K562 (cell line): ENCODE measurements around the gene ARL6IP6. TPM values are rescaled to one million over a fixed set of nuclear protein-coding genes. Genes with fewer than 3 reads are reported as not detected.

Source experiments
- CAMTA2 ChIP-seq: fragments of 250-450 bp; sonication (Bioruptor Pico); conservative IDR thresholded peaks from 2 replicates; pipeline ENCODE4 v1.5.1; 2022
- CBX1 ChIP-seq: sonication (generic); IDR thresholded peaks from 2 replicates; pipeline ENCODE4 v1.6.1; 2016; ENCODE audit warnings: antibody characterized with exemption, low read depth, mild to moderate bottlenecking
- CBX8 ChIP-seq: fragments of 200-600 bp; sonication (generic); IDR thresholded peaks from 2 replicates; pipeline ENCODE4 v1.6.1; 2012; ENCODE audit warnings: borderline replicate concordance, mixed run types, low read depth, mild to moderate bottlenecking, moderate library complexity, mixed read lengths, low read length, control low read depth, inconsistent platforms; ENCODE audit not compliant: poor library complexity, severe bottlenecking; ENCODE audit errors: extremely low read depth
- ELF2 ChIP-seq: fragments of 250-450 bp; sonication (Bioruptor Pico); IDR thresholded peaks from 2 replicates; pipeline ENCODE4 v1.5.0; 2021; ENCODE audit warnings: mild to moderate bottlenecking
- HBP1 ChIP-seq: fragments of 450-650 bp; formaldehyde crosslinking; IDR thresholded peaks from 2 replicates; pipeline ENCODE4 v1.4.0; 2022; ENCODE audit warnings: missing genetic modification characterization
- HIVEP1 ChIP-seq: fragments of 250-450 bp; sonication (Bioruptor Pico); IDR thresholded peaks from 2 replicates; pipeline ENCODE4 v1.4.0; 2020; ENCODE audit warnings: mild to moderate bottlenecking
- LCOR ChIP-seq: sonication (generic); formaldehyde crosslinking; IDR thresholded peaks from 2 replicates; pipeline ENCODE4 v1.8.0; 2022; ENCODE audit warnings: mild to moderate bottlenecking, missing genetic modification reagents
- MAFG ChIP-seq: fragments of 450-650 bp; conservative IDR thresholded peaks from 2 replicates; pipeline ENCODE4 v1.6.1; 2016; ENCODE audit warnings: missing genetic modification characterization, missing compliant biosample characterization
- MCM2 ChIP-seq: fragments of 450-650 bp; IDR thresholded peaks from 2 replicates; pipeline ENCODE4 v1.6.1; 2017; ENCODE audit warnings: low read depth, mild to moderate bottlenecking
- NCOA4 ChIP-seq: fragments of 450-650 bp; IDR thresholded peaks from 2 replicates; pipeline ENCODE4 v1.6.1; 2018; ENCODE audit warnings: mild to moderate bottlenecking; ENCODE audit not compliant: partially characterized antibody
- NR2C1 ChIP-seq, 2 experiments: fragments of 450-650 bp; IDR thresholded peaks; 2 replicates each; pipeline ENCODE4 v1.6.1; 2017; ENCODE audit warnings: mild to moderate bottlenecking in 2 of 2, antibody characterized with exemption in 1 of 2, inconsistent platforms in 1 of 2, missing compliant biosample characterization in 1 of 2, missing genetic modification characterization in 1 of 2
- PBX2 ChIP-seq, 2 experiments: IDR thresholded peaks in 1 of 2; conservative IDR thresholded peaks in 1 of 2; 2 replicates each; pipeline ENCODE4 v1.6.1; 2016; ENCODE audit warnings: low read depth in 2 of 2, mild to moderate bottlenecking in 1 of 2, missing compliant biosample characterization in 1 of 2, missing genetic modification characterization in 1 of 2, moderate library complexity in 1 of 2
- PRMT5 ChIP-seq: sonication (generic); formaldehyde crosslinking; IDR thresholded peaks from 2 replicates; pipeline ENCODE4 v1.5.0; 2020; ENCODE audit warnings: missing genetic modification reagents
- STAG1 ChIP-seq: sonication (generic); formaldehyde crosslinking; IDR thresholded peaks from 2 replicates; pipeline ENCODE4 v1.5.0; 2020; ENCODE audit warnings: missing genetic modification reagents, borderline replicate concordance
- TRIM24 ChIP-seq, 2 experiments: fragments of 450-650 bp; IDR thresholded peaks; 2 replicates each; pipeline ENCODE4 v1.6.1; 2016
- ZNF239 ChIP-seq: fragments of 250-450 bp; sonication (Bioruptor Pico); IDR thresholded peaks from 2 replicates; pipeline ENCODE4 v1.4.0; 2020; ENCODE audit warnings: mild to moderate bottlenecking
- polyA plus RNA-seq, 8 experiments: library from polyadenylated mRNA; depleted of rRNA in 4 of 8; stranded (reverse) in 5 of 8; unstranded in 3 of 8; fragments of >200 nt; fragmentation: Nextera tagmentation in 2 of 8; fragmentation: Illumina TruSeq in 1 of 8; extraction: Ambion mirVana in 2 of 8; extraction: Trizol in 1 of 8; gene quantifications; 2 replicates each; pipeline versions ENCODE4 v1.2.1 to v1.2.3, GENCODE V29; 2011 to 2014; ENCODE audit warnings: inconsistent platforms in 1 of 8, missing spikeins in 1 of 8
- total RNA-seq, 7 experiments: library from RNA; depleted of rRNA in 6 of 7; stranded (reverse); fragments of >200 nt in 6 of 7; fragmentation: Illumina TruSeq in 2 of 7; extraction: Trizol in 2 of 7; gene quantifications; 2 replicates each; pipeline versions ENCODE4 v1.2.1 to v1.2.3, GENCODE V29; 2011 to 2021; ENCODE audit warnings: low replicate concordance in 1 of 7
- TF ChIP-seq, protein P1 (sequence below): IDR thresholded peaks from 2 replicates; pipeline ENCODE4 v1.6.1; 2012; ENCODE audit warnings: low read depth, low read length, improper control_type of control experiment, borderline replicate concordance
- TF ChIP-seq, protein P2 (sequence below): sonication (generic); formaldehyde crosslinking; IDR thresholded peaks from 2 replicates; pipeline ENCODE4 v1.9.0; 2022; ENCODE audit warnings: mild to moderate bottlenecking, missing genetic modification reagents

Gene ARL6IP6
- total and polyA plus RNA-seq, 9 of the 15 experiments (the other 6 are each of a cell fraction or from before 2014, with no cell fraction given), result 19.2 to 98.5 (median 36.2) TPM

DNA sequence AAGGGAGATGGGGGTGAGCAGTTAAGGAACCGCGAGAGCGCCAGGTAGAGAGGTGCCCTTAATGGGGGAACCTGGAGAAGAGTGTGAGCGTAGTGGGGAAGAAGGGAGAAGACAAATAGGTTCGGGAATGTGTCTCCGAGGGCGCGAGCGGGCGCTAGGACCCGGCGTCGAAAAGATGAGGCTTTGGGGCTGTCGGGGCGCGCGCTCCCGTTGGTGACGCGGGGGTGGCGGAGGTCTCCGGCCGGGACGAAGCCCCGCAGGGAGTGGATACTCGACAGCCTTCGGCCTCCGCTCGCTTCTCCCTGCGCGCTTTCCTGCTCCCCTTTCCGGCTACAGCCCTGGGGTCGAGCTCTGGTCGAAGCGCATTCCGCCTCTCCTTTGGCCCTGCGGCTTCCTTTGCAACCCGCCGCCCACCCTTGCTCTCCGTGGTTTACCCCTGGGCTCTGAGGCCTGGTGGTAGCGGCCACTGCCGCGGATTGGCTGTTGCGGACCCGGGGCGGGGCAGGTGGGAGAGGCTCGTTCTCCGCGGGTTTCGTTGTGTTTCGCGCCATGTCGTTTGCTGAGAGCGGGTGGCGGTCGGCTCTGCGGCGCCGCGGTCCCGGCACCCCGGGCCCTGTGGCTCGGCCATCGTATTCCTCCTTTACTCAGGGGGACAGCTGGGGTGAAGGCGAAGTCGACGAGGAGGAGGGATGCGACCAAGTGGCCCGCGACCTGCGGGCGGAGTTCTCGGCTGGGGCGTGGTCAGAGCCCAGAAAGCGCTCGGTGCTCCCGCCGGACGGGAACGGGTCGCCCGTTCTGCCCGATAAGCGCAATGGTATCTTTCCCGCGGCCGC is at the start of gene ARL6IP6 (continued):
- TF ChIP-seq HBP1, result peak; percentile 89
- TF ChIP-seq NCOA4, result peak; percentile 48
- TF ChIP-seq CAMTA2 (CRISPR knock-in tag), result no peak
- TF ChIP-seq NR2C1 (IDR thresholded peaks at IDR 0.05), result peak; percentile 90
- peak; percentile 93 for TF ChIP-seq NR2C1 (tag; IDR thresholded peaks at IDR 0.05)
- 0 out of 2 replicates have a peak, but pooled peaks have one; percentile 71 for TF ChIP-seq PRMT5 (CRISPR knock-in tag)
- TF ChIP-seq CBX8, result no peak
- TF ChIP-seq MAFG, result no peak
- peak; percentile 80; the same call in 1 of the 2 replicates for TF ChIP-seq CBX1
- TF ChIP-seq TRIM24 (IDR thresholded peaks at IDR 0.05), result peak in 1 of 2 experiments; percentile 79; a peak in 2 of 4 replicates
- no peak; the same call in 1 of the 2 replicates for TF ChIP-seq ELF2 (CRISPR knock-in tag)
- peak; percentile 89 for TF ChIP-seq LCOR
- no peak; the same call in 1 of the 2 replicates for TF ChIP-seq ZNF239 (CRISPR knock-in tag)
- 0 out of 2 replicates have a peak, but pooled peaks have one; percentile 12 for TF ChIP-seq PBX2 (CRISPR knock-in tag; IDR thresholded peaks at IDR 0.05; ENCODE audit: low read depth)
- no peak for TF ChIP-seq PBX2 (tag; conservative IDR thresholded peaks at IDR 0.05; ENCODE audit: low read depth)
- TF ChIP-seq STAG1 (CRISPR knock-in tag), result no peak
- no peak for TF ChIP-seq MCM2
- TF ChIP-seq, protein P1, sequence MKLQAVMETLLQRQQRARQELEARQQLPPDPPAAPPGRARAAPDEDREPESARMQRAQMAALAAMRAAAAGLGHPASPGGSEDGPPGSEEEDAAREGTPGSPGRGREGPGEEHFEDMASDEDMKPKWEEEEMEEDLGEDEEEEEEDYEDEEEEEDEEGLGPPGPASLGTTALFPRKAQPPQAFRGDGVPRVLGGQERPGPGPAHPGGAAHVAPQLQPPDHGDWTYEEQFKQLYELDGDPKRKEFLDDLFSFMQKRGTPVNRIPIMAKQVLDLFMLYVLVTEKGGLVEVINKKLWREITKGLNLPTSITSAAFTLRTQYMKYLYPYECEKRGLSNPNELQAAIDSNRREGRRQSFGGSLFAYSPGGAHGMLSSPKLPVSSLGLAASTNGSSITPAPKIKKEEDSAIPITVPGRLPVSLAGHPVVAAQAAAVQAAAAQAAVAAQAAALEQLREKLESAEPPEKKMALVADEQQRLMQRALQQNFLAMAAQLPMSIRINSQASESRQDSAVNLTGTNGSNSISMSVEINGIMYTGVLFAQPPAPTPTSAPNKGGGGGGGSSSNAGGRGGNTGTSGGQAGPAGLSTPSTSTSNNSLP, result no peak
- no peak for TF ChIP-seq HIVEP1 (CRISPR knock-in tag)
- TF ChIP-seq, protein P2, sequence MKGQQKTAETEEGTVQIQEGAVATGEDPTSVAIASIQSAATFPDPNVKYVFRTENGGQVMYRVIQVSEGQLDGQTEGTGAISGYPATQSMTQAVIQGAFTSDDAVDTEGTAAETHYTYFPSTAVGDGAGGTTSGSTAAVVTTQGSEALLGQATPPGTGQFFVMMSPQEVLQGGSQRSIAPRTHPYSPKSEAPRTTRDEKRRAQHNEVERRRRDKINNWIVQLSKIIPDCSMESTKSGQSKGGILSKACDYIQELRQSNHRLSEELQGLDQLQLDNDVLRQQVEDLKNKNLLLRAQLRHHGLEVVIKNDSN (CRISPR knock-in tag), result no peak
